ENCODE measurements around the gene CD40.

Gene CD40

GRCh38 chr20:46139908-46140482 lies 21.9 kb downstream of the CD40 start:
- TF ChIP-seq, protein P1, sequence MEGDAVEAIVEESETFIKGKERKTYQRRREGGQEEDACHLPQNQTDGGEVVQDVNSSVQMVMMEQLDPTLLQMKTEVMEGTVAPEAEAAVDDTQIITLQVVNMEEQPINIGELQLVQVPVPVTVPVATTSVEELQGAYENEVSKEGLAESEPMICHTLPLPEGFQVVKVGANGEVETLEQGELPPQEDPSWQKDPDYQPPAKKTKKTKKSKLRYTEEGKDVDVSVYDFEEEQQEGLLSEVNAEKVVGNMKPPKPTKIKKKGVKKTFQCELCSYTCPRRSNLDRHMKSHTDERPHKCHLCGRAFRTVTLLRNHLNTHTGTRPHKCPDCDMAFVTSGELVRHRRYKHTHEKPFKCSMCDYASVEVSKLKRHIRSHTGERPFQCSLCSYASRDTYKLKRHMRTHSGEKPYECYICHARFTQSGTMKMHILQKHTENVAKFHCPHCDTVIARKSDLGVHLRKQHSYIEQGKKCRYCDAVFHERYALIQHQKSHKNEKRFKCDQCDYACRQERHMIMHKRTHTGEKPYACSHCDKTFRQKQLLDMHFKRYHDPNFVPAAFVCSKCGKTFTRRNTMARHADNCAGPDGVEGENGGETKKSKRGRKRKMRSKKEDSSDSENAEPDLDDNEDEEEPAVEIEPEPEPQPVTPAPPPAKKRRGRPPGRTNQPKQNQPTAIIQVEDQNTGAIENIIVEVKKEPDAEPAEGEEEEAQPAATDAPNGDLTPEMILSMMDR (IDR thresholded peaks at IDR 0.05; ENCODE audit: control extremely low read depth, extremely low read depth, low read depth, missing control alignments): no peak
- POLR2A ChIA-PET: no interaction called here
- CTCF ChIA-PET: interaction anchor here (0.9 to 2.1 kb wide), 3 partner anchors 7 to 126 kb away, joined by 3 to 7 read pairs (median 5); no protein-coding TSS in a partner anchor
- DNase-seq (ENCODE audit: extremely low spot score): no peak

DNA sequence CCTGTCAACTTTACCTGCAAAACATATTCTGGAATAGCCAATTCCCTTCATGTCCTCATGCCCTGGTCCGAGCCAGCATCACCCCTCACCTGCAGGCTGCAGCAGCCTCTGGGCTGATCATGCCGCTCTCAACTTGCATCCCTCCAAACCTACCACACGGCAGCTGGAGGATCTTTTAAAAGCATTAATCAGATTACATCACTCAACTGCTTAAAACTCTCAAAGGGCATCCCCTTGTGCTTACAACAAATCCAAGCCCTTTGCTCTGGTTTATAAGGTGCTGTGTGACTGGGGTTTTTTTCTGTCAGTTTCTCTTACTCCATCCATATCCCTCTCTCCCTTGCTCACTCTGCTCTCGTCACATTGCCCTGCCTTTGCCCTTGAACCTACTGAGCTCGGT lies 24.0 kb downstream of the CD40 start:
- POLR2A ChIA-PET: no interaction called here
- DNase-seq (ENCODE audit: extremely low spot score): no peak
- TF ChIP-seq, protein P1 (IDR thresholded peaks at IDR 0.05; ENCODE audit: control extremely low read depth, extremely low read depth, low read depth, missing control alignments): no peak
- CTCF ChIA-PET: interaction anchor here (1.0 to 1.1 kb wide), 2 partner anchors 9 to 34 kb away, joined by 3 read pairs; no protein-coding TSS in a partner anchor

DNA sequence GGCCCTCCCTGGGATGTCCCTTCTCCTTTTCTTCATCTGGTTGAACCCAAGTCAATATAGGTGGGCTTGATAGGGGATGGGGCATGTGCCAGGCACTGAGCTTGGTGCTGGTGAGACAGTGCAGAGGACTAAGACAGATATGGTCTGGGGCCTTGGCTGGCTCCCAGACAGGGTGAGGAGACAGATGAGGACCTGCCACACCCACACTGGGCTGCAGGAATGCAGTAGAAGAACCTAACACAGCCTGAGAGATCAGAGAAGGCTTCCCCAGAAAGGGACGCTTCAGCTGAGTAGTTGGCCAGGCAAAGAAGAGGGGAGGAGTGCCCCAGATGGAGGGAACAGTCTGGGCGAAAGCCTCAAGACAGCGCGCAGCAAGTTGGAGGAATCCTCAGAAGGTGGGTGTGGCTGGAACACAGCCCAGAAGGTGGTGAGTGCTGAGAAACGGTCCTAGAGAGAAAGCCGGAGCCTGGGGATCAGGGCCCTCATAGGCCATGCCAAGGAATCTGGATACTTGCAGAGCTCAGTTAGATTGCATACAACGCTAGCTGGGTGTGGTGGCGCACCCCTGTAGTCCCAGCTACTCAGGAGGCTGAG lies 26.4 kb downstream of the CD40 start:
- TF ChIP-seq, protein P1 (IDR thresholded peaks at IDR 0.05; ENCODE audit: control extremely low read depth, extremely low read depth, low read depth, missing control alignments): no peak
- ChIA-PET CTCF (interaction anchor here (1.0 to 1.5 kb wide), 4 partner anchors 9 to 204 kb away, joined by 3 to 5 read pairs (median 4); no protein-coding TSS in a partner anchor), POLR2A (no interaction called here)
- no peak for DNase-seq (ENCODE audit: extremely low spot score)

DNA sequence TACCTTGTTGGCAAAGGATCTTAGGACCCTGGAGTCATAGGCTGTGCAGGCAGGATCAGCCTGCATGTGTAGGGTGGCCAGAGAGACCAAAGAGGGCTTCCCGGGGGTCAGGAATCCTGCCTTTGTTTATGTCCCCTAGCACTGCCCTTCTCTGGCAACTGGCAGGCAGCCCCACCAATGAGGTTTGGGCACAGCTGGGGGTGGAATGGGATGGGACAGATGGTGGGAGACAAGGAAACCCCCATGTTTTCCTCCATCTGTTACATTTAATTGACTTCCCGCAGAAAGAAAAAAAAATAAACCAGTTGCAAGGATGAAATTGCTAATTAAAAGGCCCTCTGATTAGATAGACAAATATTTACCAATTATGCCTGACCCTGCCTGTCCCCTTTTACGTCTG lies 27.6 kb downstream of the CD40 start:
- no peak for DNase-seq (ENCODE audit: extremely low spot score)
- TF ChIP-seq, protein P1 (IDR thresholded peaks at IDR 0.05; ENCODE audit: control extremely low read depth, extremely low read depth, low read depth, missing control alignments): no peak
- POLR2A ChIA-PET: no interaction called here
- CTCF ChIA-PET: interaction anchor here (1.0 to 3.0 kb wide), 5 partner anchors 12 to 203 kb away, joined by 3 to 8 read pairs (median 3); no protein-coding TSS in a partner anchor

DNA sequence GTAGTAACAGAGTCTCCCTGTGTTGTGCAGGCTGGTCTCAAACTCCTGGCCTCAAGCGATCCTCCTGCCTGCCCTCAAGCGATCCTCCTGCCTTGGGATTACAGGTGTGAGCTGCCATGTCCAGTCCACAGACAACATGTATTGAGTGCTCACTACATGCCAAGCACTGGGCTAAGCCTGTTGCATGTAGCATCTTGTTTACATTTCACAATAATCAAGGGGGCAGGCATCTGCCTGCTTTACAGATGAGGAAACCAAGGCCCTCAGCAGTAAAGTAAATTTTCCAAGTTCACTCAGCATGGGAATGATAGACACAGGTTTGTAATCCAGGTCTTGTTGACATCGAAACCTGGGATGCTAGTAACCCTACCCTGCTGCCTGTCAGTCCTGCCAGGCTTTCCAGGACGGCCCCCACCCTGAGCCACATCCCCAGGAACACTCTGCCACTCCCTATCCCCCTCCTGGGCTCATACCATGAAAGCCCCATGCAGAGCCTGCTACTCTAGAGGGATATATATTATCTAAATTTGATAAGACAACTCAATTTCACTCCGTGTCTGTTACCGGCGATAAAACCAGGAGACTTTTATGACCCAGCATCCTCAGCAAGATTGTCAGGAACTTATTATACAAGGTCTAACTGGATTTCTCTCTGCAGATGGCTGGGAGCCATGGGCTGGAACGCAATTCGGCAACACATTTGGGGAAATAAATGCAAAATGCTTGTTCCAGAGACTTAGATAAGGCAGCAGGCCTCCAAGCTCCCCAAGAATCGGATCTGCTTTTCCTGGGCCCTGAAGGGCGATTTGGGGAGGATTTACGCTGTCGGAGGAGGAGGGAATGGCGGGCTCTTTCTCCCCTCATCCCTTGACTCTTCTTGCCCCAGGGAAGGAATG lies 30.4 kb downstream of the CD40 start:
- CTCF ChIA-PET: interaction anchor here (1.0 to 3.0 kb wide), 5 partner anchors 10 to 26 kb away, joined by 3 to 8 read pairs (median 6); no protein-coding TSS in a partner anchor
- DNase-seq (ENCODE audit: extremely low spot score): no peak
- TF ChIP-seq, protein P1 (IDR thresholded peaks at IDR 0.05; ENCODE audit: control extremely low read depth, extremely low read depth, low read depth, missing control alignments): no peak
- POLR2A ChIA-PET: no interaction called here

- TF ChIP-seq, protein P1 (IDR thresholded peaks at IDR 0.05; ENCODE audit: control extremely low read depth, extremely low read depth, low read depth, missing control alignments): no peak
- DNase-seq (ENCODE audit: extremely low spot score): no peak
- POLR2A ChIA-PET: no interaction called here
- CTCF ChIA-PET: interaction anchor here (1.4 to 3.7 kb wide), 4 partner anchors 11 to 119 kb away, joined by 3 to 20 read pairs (median 8); no protein-coding TSS in a partner anchor
Measured at GRCh38 chr20:46150943-46151342, 32.8 kb downstream of the CD40 start.

All from GM10248 (cell line).